K562 (cell line): ENCODE data around the gene GGT5. TPM values are rescaled to one million over a fixed set of nuclear protein-coding genes. Genes with fewer than 3 reads are reported as not detected.

Source experiments
- ATAC-seq: fragments of 200-7000 bp; cut with Tn5 transposase; 3 replicates; pipeline ENCODE4 v1.9.1; 2020; ENCODE audit warnings: moderate library complexity
- BruUV-seq: library from RNA; stranded (reverse); fragments of 400-500 nt; replicated peaks from 2 replicates; lab custom pipeline; 2021; lab: Mats Ljungman, UMichigan
- CTCF ChIA-PET: fragments of 300-600 bp; formaldehyde crosslinking; extraction: SDS; loops from one replicate; lab custom pipeline; 2021; ENCODE audit warnings: low intra/inter-chr PET ratio; lab: Yijun Ruan, JAX
- POLR2A ChIA-PET: fragments of 300-600, 350-650 bp; sonication (Branson Sonifier 250); formaldehyde crosslinking; extraction: SDS; loops from one replicate; lab custom pipeline; 2021; ENCODE audit warnings: antibody characterized with exemption, inconsistent platforms; lab: Yijun Ruan, JAX
- DNase-seq, 4 experiments: peaks; one replicate each; pipeline versions ENCODE4 v3.0.0 to v3.0.0-alpha.2; 2011 to 2018; ENCODE audit warnings: low spot score in 3 of 4, mixed read lengths in 3 of 4; ENCODE audit errors: extremely low read depth in 1 of 4
- FAIRE-seq: peaks from 2 replicates; lab custom pipeline; 2011; peaks lifted over from hg19 to GRCh38; lab: Jason Lieb, UNC
- H2AFZ ChIP-seq: 2 replicates; pipeline ENCODE4 v1.6.0; 2011; ENCODE audit warnings: low read depth, low read length, control low read depth, inconsistent platforms
- H3K27ac ChIP-seq: fragments of 200-600 bp; 3 replicates; pipeline ENCODE4 v1.8.0; 2011; ENCODE audit warnings: low read depth, mild to moderate bottlenecking, control low read depth, inconsistent platforms, low read length, moderate library complexity, mixed read lengths; ENCODE audit errors: extremely low read depth
- H3K27me3 ChIP-seq, 2 experiments: fragments of 300-600 bp in 1 of 2; 2 replicates in 1 of 2; 3 replicates in 1 of 2; pipeline versions ENCODE4 v1.6.0 to v1.8.0; 2011; ENCODE audit warnings: inconsistent platforms in 2 of 2, low read length in 2 of 2, mild to moderate bottlenecking in 1 of 2, mixed read lengths in 1 of 2, moderate library complexity in 1 of 2; ENCODE audit not compliant: control insufficient read depth in 2 of 2, insufficient read depth in 2 of 2
- H3K36me3 ChIP-seq: fragments of 300-600 bp; 3 replicates; pipeline ENCODE4 v1.8.0; 2011; ENCODE audit warnings: mild to moderate bottlenecking, low read length, inconsistent platforms; ENCODE audit not compliant: control insufficient read depth, insufficient read depth
- H3K4me1 ChIP-seq, 2 experiments: fragments of 200-600 bp in 1 of 2; replicated peaks in 1 of 2; 2 replicates in 1 of 2; 3 replicates in 1 of 2; pipeline versions ENCODE4 v1.5.1 to v1.8.0; 2011; ENCODE audit warnings: inconsistent platforms in 2 of 2, low read length in 2 of 2, mild to moderate bottlenecking in 1 of 2, mixed read lengths in 1 of 2, moderate library complexity in 1 of 2; ENCODE audit not compliant: control insufficient read depth in 2 of 2, insufficient read depth in 2 of 2
- H3K4me2 ChIP-seq: 2 replicates; pipeline ENCODE4 v1.6.1; 2011; ENCODE audit warnings: low read length, control low read depth, inconsistent platforms, mixed read lengths; ENCODE audit not compliant: insufficient read depth
- H3K4me3 ChIP-seq: fragments of 200-600 bp; sonication (generic), shearing (Covaris generic); 2 replicates; pipeline ENCODE4 v1.5.1; 2016; ENCODE audit warnings: control low read depth, inconsistent platforms
- H3K79me2 ChIP-seq: fragments of 200-600 bp; 3 replicates; pipeline ENCODE4 v1.8.0; 2011; ENCODE audit warnings: low read length, inconsistent platforms; ENCODE audit not compliant: control insufficient read depth, insufficient read depth
- H3K9ac ChIP-seq, 2 experiments: 2 replicates each; pipeline versions ENCODE4 v1.6.0 to v1.6.1; 2011; ENCODE audit warnings: low read depth in 2 of 2, low read length in 2 of 2, control low read depth in 1 of 2, inconsistent platforms in 1 of 2, mild to moderate bottlenecking in 1 of 2, mixed read lengths in 1 of 2; ENCODE audit not compliant: insufficient read depth in 1 of 2
- H3K9me1 ChIP-seq: one replicate; pipeline ENCODE4 v1.6.0; 2011; ENCODE audit warnings: inconsistent platforms, mild to moderate bottlenecking, low read length, moderate library complexity; ENCODE audit not compliant: control insufficient read depth, insufficient read depth
- H3K9me3 ChIP-seq: replicated peaks from 2 replicates; pipeline ENCODE4 v1.5.1; 2011; ENCODE audit warnings: low read depth, low read length, inconsistent platforms; ENCODE audit not compliant: control insufficient read depth, insufficient read depth
- H4K20me1 ChIP-seq: replicated peaks from 2 replicates; pipeline ENCODE4 v1.6.1; 2011; ENCODE audit warnings: low read length, inconsistent platforms, mixed read lengths; ENCODE audit not compliant: control insufficient read depth, insufficient read depth
- BCLAF1 ChIP-seq, 2 experiments: fragments of 450-650 bp in 1 of 2; IDR thresholded peaks; 2 replicates each; pipeline ENCODE4 v1.6.1; 2011 to 2017; ENCODE audit warnings: low read depth in 2 of 2, antibody characterized with exemption in 1 of 2, borderline replicate concordance in 1 of 2, low read length in 1 of 2, mild to moderate bottlenecking in 1 of 2, mixed read lengths in 1 of 2; ENCODE audit not compliant: control insufficient read depth in 1 of 2
- CBX1 ChIP-seq: sonication (generic); IDR thresholded peaks from 2 replicates; pipeline ENCODE4 v1.6.1; 2016; ENCODE audit warnings: antibody characterized with exemption, low read depth, mild to moderate bottlenecking
- CREB1 ChIP-seq, 2 experiments: sonication (generic) in 1 of 2; formaldehyde crosslinking in 1 of 2; IDR thresholded peaks; 2 replicates each; pipeline versions ENCODE4 v1.6.1 to v1.8.0; 2012 to 2022; ENCODE audit warnings: inconsistent platforms in 1 of 2, mild to moderate bottlenecking in 1 of 2, missing genetic modification reagents in 1 of 2, moderate library complexity in 1 of 2
- EP300 ChIP-seq: IDR thresholded peaks from 2 replicates; pipeline ENCODE4 v1.6.1; 2012; ENCODE audit warnings: low read length, improper control_type of control experiment
- KLF13 ChIP-seq: fragments of 450-650 bp; IDR thresholded peaks from 2 replicates; pipeline ENCODE4 v1.6.1; 2016; ENCODE audit warnings: missing genetic modification characterization, low read depth, mild to moderate bottlenecking, missing compliant biosample characterization, moderate library complexity, borderline replicate concordance
- LEF1 ChIP-seq: fragments of 450-650 bp; IDR thresholded peaks from 2 replicates; pipeline ENCODE4 v1.6.1; 2016; ENCODE audit warnings: mild to moderate bottlenecking
- POLR2AphosphoS5 ChIP-seq: IDR thresholded peaks from 2 replicates; pipeline ENCODE4 v1.6.1; 2011; ENCODE audit warnings: mild to moderate bottlenecking, low read depth, low read length, moderate library complexity; ENCODE audit not compliant: control insufficient read depth, insufficient read depth
- RAD21 ChIP-seq, 2 experiments: fragments of 250-450 bp in 1 of 2; fragments of 450-650 bp in 1 of 2; sonication (Bioruptor Pico) in 1 of 2; formaldehyde crosslinking in 1 of 2; IDR thresholded peaks in 1 of 2; conservative IDR thresholded peaks in 1 of 2; 2 replicates each; pipeline versions ENCODE4 v1.4.0 to v1.8.0; 2020 to 2022; ENCODE audit warnings: mild to moderate bottlenecking in 2 of 2, moderate library complexity in 1 of 2
- SAFB2 ChIP-seq: fragments of 200-400 bp; formaldehyde crosslinking; IDR thresholded peaks from 2 replicates; pipeline ENCODE4 v1.6.1; 2018; ENCODE audit warnings: borderline replicate concordance, low read length, low read depth, moderate library complexity; ENCODE audit not compliant: severe bottlenecking
- SNAPC5 ChIP-seq: fragments of 250-450 bp; sonication (Bioruptor Pico); IDR thresholded peaks from 2 replicates; pipeline ENCODE4 v1.8.0; 2021; ENCODE audit warnings: moderate library complexity, mild to moderate bottlenecking, inconsistent platforms
- TAF7 ChIP-seq: fragments of 450-650 bp; IDR thresholded peaks from 2 replicates; pipeline ENCODE4 v1.6.1; 2016; ENCODE audit warnings: missing genetic modification characterization, missing compliant biosample characterization
- USF1 ChIP-seq: sonication (generic); formaldehyde crosslinking; IDR thresholded peaks from 2 replicates; pipeline ENCODE4 v1.9.0; 2022; ENCODE audit warnings: mild to moderate bottlenecking, missing genetic modification reagents
- XRCC4 ChIP-seq: IDR thresholded peaks from one replicate; pipeline ENCODE4 v1.6.1; 2011; ENCODE audit not compliant: insufficient read depth, insufficient read length; ENCODE audit errors: extremely low read depth
- ZNF584 ChIP-seq: fragments of 200-800 bp; sonication (Bioruptor generic); IDR thresholded peaks from 2 replicates; pipeline ENCODE4 v1.6.1; 2016; ENCODE audit warnings: low read depth, mild to moderate bottlenecking, missing genetic modification characterization, missing compliant biosample characterization
- ZNF695 ChIP-seq: fragments of 450-650 bp; formaldehyde crosslinking; IDR thresholded peaks from 2 replicates; pipeline ENCODE4 v1.4.0; 2020; ENCODE audit warnings: mild to moderate bottlenecking, moderate library complexity
- ZNF707 ChIP-seq: fragments of 250-450 bp; sonication (Bioruptor Pico); conservative IDR thresholded peaks from 2 replicates; pipeline ENCODE4 v1.8.0; 2022; ENCODE audit warnings: inconsistent platforms, mild to moderate bottlenecking, moderate library complexity
- WGBS: fragments of 100-300 bp; shearing (Covaris generic); methylation state at CpG from one replicate; pipeline ENCODE4 v1.1.6; 2016; ENCODE audit warnings: low coverage, mixed read lengths; ENCODE audit not compliant: insufficient coverage; ENCODE audit errors: missing lambda C conversion rate; 5-methylcytosine and 5-hydroxymethylcytosine counted together
- in situ Hi-C: fragments of 300-500 bp; cut with MboI; formaldehyde crosslinking; loops from 4 replicates; pipeline ENCODE4 v1.15.0; 2018; ENCODE audit warnings: inconsistent platforms, mixed read lengths
- intact Hi-C: fragments of 100-400 bp; cut with micrococcal nuclease; formaldehyde crosslinking; loops from 2 replicates; pipeline ENCODE4 v1.14.2; 2022
- polyA plus RNA-seq, 8 experiments: library from polyadenylated mRNA; depleted of rRNA in 4 of 8; stranded (reverse) in 5 of 8; unstranded in 3 of 8; fragments of >200 nt; fragmentation: Nextera tagmentation in 2 of 8; fragmentation: Illumina TruSeq in 1 of 8; extraction: Ambion mirVana in 2 of 8; extraction: Trizol in 1 of 8; gene quantifications; 2 replicates each; pipeline versions ENCODE4 v1.2.1 to v1.2.3, GENCODE V29; 2011 to 2014; ENCODE audit warnings: inconsistent platforms in 1 of 8, missing spikeins in 1 of 8
- total RNA-seq, 7 experiments: library from RNA; depleted of rRNA in 6 of 7; stranded (reverse); fragments of >200 nt in 6 of 7; fragmentation: Illumina TruSeq in 2 of 7; extraction: Trizol in 2 of 7; gene quantifications; 2 replicates each; pipeline versions ENCODE4 v1.2.1 to v1.2.3, GENCODE V29; 2011 to 2021; ENCODE audit warnings: low replicate concordance in 1 of 7

Gene GGT5
- total and polyA plus RNA-seq, 9 of the 15 experiments (the other 6 are each of a cell fraction or from before 2014, with no cell fraction given), result 0.07 to 0.69 (median 0.18) TPM; not detected in 4

GRCh38 chr22:24181996-24182899, 62.6 kb downstream of the GGT5 start:
- Histone ChIP-seq H3K4me1 (peaks cover 0 to 42% of the 10 kb centered on the region in 2 experiments; a peak in 2 of 5 replicates), H2AFZ (no peak overlapping the region), H3K9me3 (no peaks in the 10 kb centered on the region), H3K9ac (no peak overlapping the region), H3K27me3 (peaks cover 2 to 21% of the 10 kb centered on the region in 2 experiments; a peak in 2 of 5 replicates), H3K4me3 (no peak overlapping the region), H3K4me2 (no peak overlapping the region), H3K36me3 (peaks cover 7% of the 10 kb centered on the region; the same call in 1 of the 3 replicates), H3K9me1 (no peaks in the 10 kb centered on the region), H3K79me2 (no peaks in the 10 kb centered on the region), H4K20me1 (0 out of 2 replicates have a peak, but pooled peaks cover 6% of the 10 kb centered on the region), H3K27ac (no peak overlapping the region)
- ChIA-PET POLR2A (no interaction called here), CTCF (no interaction called here)
- FAIRE-seq, result no peak
- 28% methylated on average over 16 of the region's 20 CpGs for WGBS
- DNase-seq, result no peak
- peak; percentile 40 for ATAC-seq
- intact Hi-C loops, result loop anchor here (10.0 kb wide), 2 partner anchors 227 to 343 kb away; no protein-coding TSS in a partner anchor
- in situ Hi-C loops, result no loop called here
- BruUV-seq, result no TSS peak
- TF ChIP-seq ZNF584 (CRISPR knock-in tag) (no peak), USF1 (CRISPR knock-in tag) (no peak), KLF13 (no peak), CBX1 (no peak), POLR2AphosphoS5 (no peak), ZNF695 (CRISPR knock-in tag) (no peak), BCLAF1 (IDR thresholded peaks at IDR 0.05; ENCODE audit: borderline replicate concordance in 1 of 2, control insufficient read depth in 1 of 2, low read depth in 2 of 2, low read length in 1 of 2) (no peak), ZNF707 (CRISPR knock-in tag) (no peak), SAFB2 (no peak), RAD21 (CRISPR knock-in tag; conservative IDR thresholded peaks at IDR 0.05 in 1 of 2, IDR thresholded peaks at IDR 0.05 in 1 of 2) (peak in 1 of 2 experiments; percentile 42; a peak in 2 of 4 replicates), SNAPC5 (CRISPR knock-in tag) (no peak), XRCC4 (no peak), TAF7 (tag) (no peak), EP300 (no peak), CREB1 (IDR thresholded peaks at IDR 0.05) (no peak), CREB1 (CRISPR knock-in tag; IDR thresholded peaks at IDR 0.05) (no peak), LEF1 (no peak)
